Rectal smooth muscle tissue (tissue), 1 donor: Measurements from ENCODE around the gene INPP1.
"Not testable (repeated sequence)": the region's sequence is repeated elsewhere in the genome, so short reads cannot be mapped to it uniquely, and the experiment has no call there.

Source experiments
- H3K27ac ChIP-seq: one replicate; pipeline ENCODE4 v1.7.0; 2013; ENCODE audit warnings: low read depth, low read length, inconsistent platforms
- H3K27me3 ChIP-seq: one replicate; pipeline ENCODE4 v1.7.0; 2013; ENCODE audit warnings: low read length; ENCODE audit not compliant: control insufficient read depth, insufficient read depth
- H3K36me3 ChIP-seq: one replicate; pipeline ENCODE4 v1.7.0; 2013; ENCODE audit warnings: low read length; ENCODE audit not compliant: control insufficient read depth, insufficient read depth
- H3K4me1 ChIP-seq: one replicate; pipeline ENCODE4 v1.7.0; 2013; ENCODE audit warnings: low read length; ENCODE audit not compliant: control insufficient read depth, insufficient read depth
- H3K4me3 ChIP-seq: one replicate; pipeline ENCODE4 v1.7.0; 2013; ENCODE audit warnings: low read length
- H3K9ac ChIP-seq: one replicate; pipeline ENCODE4 v1.7.0; 2013; ENCODE audit warnings: low read length

INPP1 gene

DNA sequence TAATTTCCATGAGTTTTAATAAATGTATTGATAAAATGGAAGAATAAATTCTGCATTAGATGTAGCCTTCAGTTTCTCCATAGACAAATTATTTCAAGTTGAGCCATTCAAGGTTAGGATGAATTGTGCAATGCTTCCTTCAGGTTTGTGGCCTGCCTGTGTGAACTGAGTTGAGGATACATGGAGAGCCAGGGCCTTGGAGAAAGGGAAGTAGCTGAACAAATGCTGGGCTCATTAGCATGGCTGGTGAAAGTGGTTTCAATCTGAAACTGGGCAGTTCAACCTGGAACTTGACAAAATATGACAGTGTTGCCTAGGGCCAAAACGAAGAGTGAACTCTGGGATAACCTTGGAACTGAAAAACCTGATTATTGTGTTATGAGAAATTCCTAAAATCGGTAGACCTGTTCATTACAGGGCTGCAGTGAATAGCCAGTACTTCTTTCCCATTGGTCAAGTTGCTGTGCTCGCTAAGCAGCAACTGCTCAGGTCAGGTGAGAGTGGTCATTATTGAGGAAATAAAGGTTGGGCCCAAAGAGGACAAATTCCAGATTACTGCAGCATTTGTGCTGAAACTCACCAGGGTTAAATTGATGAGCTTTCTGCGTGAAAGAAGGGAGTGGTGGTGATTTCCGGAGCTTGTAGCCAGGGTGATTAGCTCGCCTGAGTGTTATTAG, 12.7 kb downstream of the INPP1 start:
- H3K4me1 ChIP-seq: peaks cover 21% of the 10 kb centered on the region
- peaks cover 2% of the 10 kb centered on the region for H3K36me3 ChIP-seq
- no peak overlapping the region for H3K9ac ChIP-seq
- H3K27ac ChIP-seq: no peak overlapping the region
- H3K4me3 ChIP-seq: no peak overlapping the region
- H3K27me3 ChIP-seq: no peaks in the 10 kb centered on the region

- Histone ChIP-seq H3K4me1 (peaks cover 21% of the 10 kb centered on the region), H3K27me3 (no peaks in the 10 kb centered on the region), H3K4me3 (no peak overlapping the region), H3K9ac (no peak overlapping the region), H3K27ac (no peak overlapping the region), H3K36me3 (no peaks in the 10 kb centered on the region)
Observed at GRCh38 chr2:190357600-190357999, 14.2 kb downstream of the INPP1 start.

GRCh38 chr2:190358655-190359448, 15.5 kb downstream of the INPP1 start:
- H3K36me3 ChIP-seq, H3K27ac ChIP-seq, H3K27me3 ChIP-seq, H3K4me3 ChIP-seq, H3K9ac ChIP-seq: not testable (repeated sequence)
- H3K4me1 ChIP-seq: peaks cover 21% of the 10 kb centered on the region

DNA sequence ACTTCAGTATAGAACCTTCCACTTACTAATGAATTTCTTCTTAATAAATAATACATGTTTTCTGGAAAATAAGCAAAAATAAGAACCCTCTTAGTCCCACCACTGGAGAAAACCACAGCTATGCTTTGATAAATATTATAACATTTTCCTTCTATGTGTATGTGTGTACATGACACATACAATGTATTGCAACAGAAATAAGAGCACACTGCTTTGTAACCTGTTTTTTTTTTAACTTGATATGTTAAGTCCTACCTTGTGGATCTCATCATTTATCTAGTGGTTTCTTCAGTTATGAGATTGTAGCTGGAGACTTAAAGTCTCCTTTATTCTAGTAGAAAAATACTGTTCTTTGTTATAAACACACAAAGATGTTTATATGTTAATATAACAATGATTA, 17.2 kb downstream of the INPP1 start:
- Histone ChIP-seq H3K27ac (no peak overlapping the region), H3K36me3 (peaks cover 3% of the 10 kb centered on the region), H3K4me1 (peaks cover 21% of the 10 kb centered on the region), H3K4me3 (no peak overlapping the region), H3K27me3 (no peaks in the 10 kb centered on the region), H3K9ac (no peak overlapping the region)

GRCh38 chr2:190360965-190361364, 17.6 kb downstream of the INPP1 start:
- H3K4me1 ChIP-seq: peaks cover 21% of the 10 kb centered on the region
- no peaks in the 10 kb centered on the region for H3K27me3 ChIP-seq
- no peak overlapping the region for H3K4me3 ChIP-seq
- peaks cover 3% of the 10 kb centered on the region for H3K36me3 ChIP-seq
- no peak overlapping the region for H3K9ac ChIP-seq
- H3K27ac ChIP-seq: no peak overlapping the region

GRCh38 chr2:190361572-190361971, 18.2 kb downstream of the INPP1 start:
- H3K27ac ChIP-seq: no peak overlapping the region
- no peak overlapping the region for H3K9ac ChIP-seq
- H3K4me1 ChIP-seq: peaks cover 15% of the 10 kb centered on the region
- H3K4me3 ChIP-seq: no peak overlapping the region
- no peaks in the 10 kb centered on the region for H3K27me3 ChIP-seq
- peaks cover 6% of the 10 kb centered on the region for H3K36me3 ChIP-seq

DNA sequence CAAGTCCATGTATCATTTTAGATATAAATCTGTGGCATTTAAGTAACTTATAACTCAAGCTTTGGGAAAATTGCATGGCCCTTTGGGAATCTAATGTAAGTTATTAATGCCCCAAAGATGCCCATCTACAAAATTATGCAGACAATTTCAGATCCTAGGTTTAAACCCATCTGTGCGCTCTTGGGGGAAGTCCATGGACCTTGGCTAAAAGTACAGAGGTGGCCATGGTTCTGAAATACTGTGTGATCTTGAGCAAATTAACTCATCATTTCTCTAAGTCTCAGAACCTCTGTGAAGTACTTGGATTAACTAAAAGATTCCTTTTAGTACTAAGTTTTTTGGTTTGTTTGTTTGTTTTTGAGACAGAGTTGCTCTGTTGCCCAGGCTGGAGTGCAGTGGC, 19.5 kb downstream of the INPP1 start:
- Histone ChIP-seq H3K36me3 (peaks cover 8% of the 10 kb centered on the region), H3K9ac (no peak overlapping the region), H3K27ac (no peak overlapping the region), H3K27me3 (no peaks in the 10 kb centered on the region), H3K4me3 (no peak overlapping the region), H3K4me1 (peaks cover 12% of the 10 kb centered on the region)

GRCh38 chr2:190365499-190366204, 22.3 kb downstream of the INPP1 start:
- H3K36me3 ChIP-seq: peaks cover 12% of the 10 kb centered on the region
- no peaks in the 10 kb centered on the region for H3K4me1 ChIP-seq
- no peaks in the 10 kb centered on the region for H3K27me3 ChIP-seq
- H3K9ac ChIP-seq: no peak overlapping the region
- H3K4me3 ChIP-seq: no peak overlapping the region
- no peak overlapping the region for H3K27ac ChIP-seq

- Histone ChIP-seq H3K36me3 (peaks cover 12% of the 10 kb centered on the region), H3K4me3 (no peak overlapping the region), H3K27me3 (no peaks in the 10 kb centered on the region), H3K27ac (no peak overlapping the region), H3K4me1 (no peaks in the 10 kb centered on the region), H3K9ac (no peak overlapping the region)
Observed at GRCh38 chr2:190366248-190366753, 22.9 kb downstream of the INPP1 start.

GRCh38 chr2:190367091-190367490, 23.7 kb downstream of the INPP1 start:
- Histone ChIP-seq H3K36me3 (peaks cover 12% of the 10 kb centered on the region), H3K4me1 (no peaks in the 10 kb centered on the region), H3K27ac (no peak overlapping the region), H3K9ac (no peak overlapping the region), H3K4me3 (no peak overlapping the region), H3K27me3 (no peaks in the 10 kb centered on the region)

DNA sequence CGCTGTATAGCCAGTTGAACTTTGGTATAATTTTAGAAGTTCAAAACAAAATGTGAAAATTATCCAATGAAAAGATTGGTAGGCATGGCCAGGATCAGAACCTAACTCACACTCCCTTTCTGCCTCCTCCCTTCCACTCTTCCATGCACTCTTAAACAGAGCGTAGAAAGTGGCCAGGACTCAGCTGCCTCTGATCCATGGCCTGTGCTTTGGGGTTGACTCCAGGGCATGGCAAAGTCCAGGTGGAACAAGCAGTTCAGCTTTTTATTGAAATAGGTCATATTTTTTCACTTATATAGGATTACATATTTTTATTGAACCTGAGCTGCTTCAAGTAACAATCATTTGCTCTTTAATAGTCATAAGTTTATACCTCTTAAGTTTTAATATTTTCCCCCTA, 26.2 kb downstream of the INPP1 start:
- peaks cover 12% of the 10 kb centered on the region for H3K36me3 ChIP-seq
- no peak overlapping the region for H3K4me3 ChIP-seq
- H3K4me1 ChIP-seq: no peaks in the 10 kb centered on the region
- H3K27me3 ChIP-seq: no peaks in the 10 kb centered on the region
- H3K9ac ChIP-seq: no peak overlapping the region
- no peak overlapping the region for H3K27ac ChIP-seq

DNA sequence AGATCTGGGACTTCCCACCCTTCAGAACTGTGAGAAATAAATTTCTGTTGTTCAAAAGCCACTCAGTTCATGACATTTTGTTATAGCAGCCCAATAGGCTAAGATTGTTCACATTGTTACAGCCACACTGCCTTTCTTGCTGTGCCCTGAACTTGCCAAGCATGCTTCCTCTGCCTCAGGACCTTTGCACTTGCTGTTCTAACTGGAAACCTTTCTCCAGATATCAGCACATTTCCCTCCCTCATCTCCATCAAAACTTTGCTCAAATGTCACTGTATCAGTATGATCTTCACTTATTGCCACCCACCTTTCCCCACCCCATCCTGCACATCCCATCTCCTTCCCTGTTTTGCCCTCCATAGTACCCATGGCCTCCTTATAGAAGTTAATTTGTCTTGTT, 32.7 kb downstream of the INPP1 start:
- Histone ChIP-seq H3K9ac (no peak overlapping the region), H3K27me3 (no peaks in the 10 kb centered on the region), H3K36me3 (no peaks in the 10 kb centered on the region), H3K27ac (no peak overlapping the region), H3K4me1 (no peaks in the 10 kb centered on the region), H3K4me3 (no peak overlapping the region)
